ENCODE results near the gene SPRED2. TPM values are rescaled to one million over a fixed set of nuclear protein-coding genes. Genes with fewer than 3 reads are reported as not detected.

Gene SPRED2
- total RNA-seq, 4 donors from 2014 or later = 15.6 to 63.0 (median 44.8) TPM

DNA sequence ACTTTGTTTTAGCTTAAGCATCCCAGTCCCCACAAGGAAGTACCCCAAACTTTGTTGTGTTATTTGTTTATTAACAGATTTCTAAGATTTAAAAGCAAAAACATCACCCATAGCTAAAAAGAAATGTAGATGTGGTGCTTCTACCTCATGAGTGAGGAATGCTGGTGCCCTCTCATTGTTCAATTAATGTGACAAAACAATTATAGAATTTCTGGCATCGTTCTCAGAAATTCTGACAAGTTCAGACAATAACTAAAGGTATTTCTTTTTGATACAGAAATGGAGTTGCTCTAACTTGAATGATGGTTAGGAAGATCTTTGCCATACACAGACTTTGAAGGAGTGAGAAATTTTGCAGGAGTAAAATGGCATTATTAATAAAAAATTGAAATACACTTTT is 42.9 kb downstream of the SPRED2 start:
- H3K27me3 ChIP-seq = no peaks in the 10 kb centered on the region
- intact Hi-C loops (cut with DNase I; ENCODE audit: low total_unique reads) = no loop called here
- TF ChIP-seq POLR2A (IDR thresholded peaks at IDR 0.05) = no peak
- TF ChIP-seq, protein P1, sequence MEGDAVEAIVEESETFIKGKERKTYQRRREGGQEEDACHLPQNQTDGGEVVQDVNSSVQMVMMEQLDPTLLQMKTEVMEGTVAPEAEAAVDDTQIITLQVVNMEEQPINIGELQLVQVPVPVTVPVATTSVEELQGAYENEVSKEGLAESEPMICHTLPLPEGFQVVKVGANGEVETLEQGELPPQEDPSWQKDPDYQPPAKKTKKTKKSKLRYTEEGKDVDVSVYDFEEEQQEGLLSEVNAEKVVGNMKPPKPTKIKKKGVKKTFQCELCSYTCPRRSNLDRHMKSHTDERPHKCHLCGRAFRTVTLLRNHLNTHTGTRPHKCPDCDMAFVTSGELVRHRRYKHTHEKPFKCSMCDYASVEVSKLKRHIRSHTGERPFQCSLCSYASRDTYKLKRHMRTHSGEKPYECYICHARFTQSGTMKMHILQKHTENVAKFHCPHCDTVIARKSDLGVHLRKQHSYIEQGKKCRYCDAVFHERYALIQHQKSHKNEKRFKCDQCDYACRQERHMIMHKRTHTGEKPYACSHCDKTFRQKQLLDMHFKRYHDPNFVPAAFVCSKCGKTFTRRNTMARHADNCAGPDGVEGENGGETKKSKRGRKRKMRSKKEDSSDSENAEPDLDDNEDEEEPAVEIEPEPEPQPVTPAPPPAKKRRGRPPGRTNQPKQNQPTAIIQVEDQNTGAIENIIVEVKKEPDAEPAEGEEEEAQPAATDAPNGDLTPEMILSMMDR (IDR thresholded peaks at IDR 0.05) = no peak
- DNase-seq = no peak
- no peaks in the 10 kb centered on the region for H3K9me3 ChIP-seq
- peaks cover 0 to 4% of the 10 kb centered on the region in 2 donors for H3K4me1 ChIP-seq
- no peaks in the 10 kb centered on the region for H3K36me3 ChIP-seq
- no peak overlapping the region for H3K27ac ChIP-seq
- no peak overlapping the region for H3K4me3 ChIP-seq

DNA sequence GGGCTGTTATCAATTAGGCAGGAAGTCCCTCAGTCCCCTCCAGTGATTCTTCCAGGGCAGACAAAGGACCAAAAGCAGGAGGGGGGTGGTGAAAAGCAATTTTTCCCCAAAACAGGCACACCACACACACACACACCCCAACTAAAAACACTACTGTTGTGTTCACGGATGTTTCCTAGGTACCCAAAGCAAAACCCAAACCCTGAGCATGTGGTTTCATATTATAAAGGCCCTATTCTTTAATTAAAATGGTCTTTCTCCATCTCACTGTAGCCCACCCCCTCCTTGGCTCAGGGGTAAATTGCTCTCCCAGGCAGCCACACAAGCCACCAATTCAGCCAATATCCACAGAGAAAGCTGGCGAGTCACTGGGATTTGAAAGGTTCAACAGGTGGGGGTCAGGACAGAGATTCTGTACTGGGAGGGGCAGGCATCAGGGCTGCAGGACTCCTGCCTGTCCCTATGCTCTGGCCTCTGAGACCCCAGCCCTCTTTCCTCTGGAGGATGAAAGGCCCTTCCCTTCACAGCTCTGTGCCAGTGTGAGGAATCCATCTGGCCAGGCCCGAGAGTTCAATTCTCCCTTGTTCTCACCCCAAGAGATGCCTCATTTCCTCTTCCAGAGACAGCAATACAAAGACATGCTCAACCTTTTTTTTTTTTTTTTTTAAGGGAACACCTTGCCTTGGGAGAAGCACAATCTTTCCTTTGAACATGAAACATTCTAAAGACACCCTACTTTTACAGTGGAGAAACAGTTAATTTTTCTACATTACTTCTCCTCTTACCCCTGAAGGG is 43.6 kb downstream of the SPRED2 start:
- Histone ChIP-seq H3K36me3 (no peaks in the 10 kb centered on the region), H3K4me1 (peaks cover 0 to 8% of the 10 kb centered on the region in 2 donors), H3K4me3 (no peak overlapping the region), H3K27ac (no peak overlapping the region), H3K27me3 (no peaks in the 10 kb centered on the region), H3K9me3 (no peaks in the 10 kb centered on the region)
- TF ChIP-seq, protein P1 (IDR thresholded peaks at IDR 0.05) = no peak
- TF ChIP-seq POLR2A (IDR thresholded peaks at IDR 0.05) = no peak
- intact Hi-C loops (cut with DNase I; ENCODE audit: low total_unique reads) = no loop called here
- no peak for DNase-seq

DNA sequence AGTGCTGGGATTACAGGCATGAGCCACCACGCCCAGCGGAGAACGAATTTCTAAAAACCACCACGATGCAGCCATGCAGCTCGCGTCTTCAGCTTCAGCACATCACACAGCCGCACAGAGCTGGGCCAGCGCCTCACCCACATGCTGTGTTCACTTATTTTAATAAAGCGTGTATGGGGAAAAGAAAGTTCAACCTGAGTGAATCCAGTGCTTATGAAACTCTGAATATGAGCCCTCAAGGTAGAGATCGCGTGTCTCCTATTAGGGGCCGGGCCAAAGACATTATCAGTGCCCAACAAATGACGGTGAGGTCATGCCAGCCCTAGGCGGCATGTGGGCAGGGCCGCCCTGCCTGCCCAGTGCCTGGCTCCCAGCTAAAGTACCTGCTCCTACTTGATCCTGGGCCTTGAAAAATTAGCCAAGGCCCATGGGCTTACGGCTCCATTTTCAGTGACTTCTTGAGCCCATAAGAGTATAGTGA is 44.3 kb downstream of the SPRED2 start:
- Histone ChIP-seq H3K9me3 (no peaks in the 10 kb centered on the region), H3K4me3 (no peak overlapping the region), H3K36me3 (no peaks in the 10 kb centered on the region), H3K27me3 (no peaks in the 10 kb centered on the region), H3K4me1 (peaks cover 3 to 8% of the 10 kb centered on the region in 2 donors), H3K27ac (no peak overlapping the region)
- intact Hi-C loops (cut with DNase I; ENCODE audit: low total_unique reads) = no loop called here
- TF ChIP-seq POLR2A (IDR thresholded peaks at IDR 0.05) = no peak
- TF ChIP-seq, protein P1 (IDR thresholded peaks at IDR 0.05) = no peak
- DNase-seq = no peak

DNA sequence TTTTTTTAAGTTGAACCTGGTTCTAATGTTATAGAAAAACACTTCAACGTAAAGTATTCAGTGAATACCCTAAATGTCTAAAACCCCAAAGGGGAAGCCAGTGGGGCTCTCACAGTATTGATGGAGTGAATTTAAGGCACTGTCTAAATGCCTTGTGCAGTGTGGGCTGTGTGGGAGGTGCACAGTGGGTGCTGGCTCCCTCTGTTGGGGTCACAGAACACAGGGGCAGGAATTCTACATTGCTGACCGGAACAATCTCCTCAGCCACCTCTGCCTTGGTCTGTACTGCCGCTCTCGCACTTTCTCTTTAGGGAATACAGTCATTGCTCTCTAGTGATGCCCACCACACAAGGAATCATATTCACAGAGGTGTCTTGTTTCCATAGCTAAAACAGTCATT is 45.4 kb downstream of the SPRED2 start:
- no peak for DNase-seq
- intact Hi-C loops (cut with DNase I; ENCODE audit: low total_unique reads) = no loop called here
- Histone ChIP-seq H3K4me3 (no peak overlapping the region), H3K27ac (no peak overlapping the region), H3K36me3 (no peaks in the 10 kb centered on the region), H3K27me3 (no peaks in the 10 kb centered on the region), H3K9me3 (no peaks in the 10 kb centered on the region), H3K4me1 (peaks cover 7 to 8% of the 10 kb centered on the region in 2 donors)
- no peak for TF ChIP-seq POLR2A (IDR thresholded peaks at IDR 0.05)
- TF ChIP-seq, protein P1 (IDR thresholded peaks at IDR 0.05) = no peak

DNA sequence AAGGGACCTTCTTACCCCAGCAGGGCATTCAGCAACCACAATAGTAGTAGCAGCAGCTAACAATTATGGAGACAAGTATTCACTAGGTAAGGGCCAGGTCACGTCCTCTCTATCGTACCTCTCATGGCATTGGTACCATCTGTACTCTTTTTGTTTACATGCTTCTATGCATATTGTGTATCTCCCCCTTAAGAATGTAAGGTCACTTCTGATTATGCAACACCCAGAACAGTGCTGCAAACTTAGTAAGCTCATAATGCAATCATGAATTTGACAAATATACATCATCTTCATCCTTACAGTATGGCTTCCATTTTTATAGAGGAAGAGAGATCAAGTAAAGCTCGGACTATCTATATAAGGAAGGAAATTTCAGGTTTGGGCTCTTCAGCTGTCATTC is 46.1 kb downstream of the SPRED2 start:
- no peaks in the 10 kb centered on the region for H3K27me3 ChIP-seq
- H3K9me3 ChIP-seq = no peaks in the 10 kb centered on the region
- peaks cover 7 to 8% of the 10 kb centered on the region in 2 donors for H3K4me1 ChIP-seq
- H3K4me3 ChIP-seq = no peak overlapping the region
- no peak for DNase-seq
- intact Hi-C loops (cut with DNase I; ENCODE audit: low total_unique reads) = no loop called here
- no peak overlapping the region for H3K27ac ChIP-seq
- no peak for TF ChIP-seq POLR2A (IDR thresholded peaks at IDR 0.05)
- TF ChIP-seq, protein P1 (IDR thresholded peaks at IDR 0.05) = no peak
- no peaks in the 10 kb centered on the region for H3K36me3 ChIP-seq

Measured in uterus (tissue), 4 donors.